H1 (cell line): ENCODE results near the gene LRRC4C. TPM values are rescaled to one million over a fixed set of nuclear protein-coding genes. Genes with fewer than 3 reads are reported as not detected.

Experiments
- CHD7 ChIP-seq: fragments of 300-600 bp; sonication (generic); IDR thresholded peaks from 2 replicates; pipeline ENCODE4 v1.7.1; 2012; ENCODE audit warnings: low read length, moderate library complexity, mild to moderate bottlenecking, inconsistent platforms; ENCODE audit not compliant: insufficient replicate concordance
- NRF1 ChIP-seq: IDR thresholded peaks from 2 replicates; pipeline ENCODE4 v1.6.1; 2011; ENCODE audit warnings: mild to moderate bottlenecking, low read depth, low read length, improper control_type of control experiment
- polyA plus RNA-seq, 7 experiments: library from polyadenylated mRNA; depleted of rRNA in 3 of 7; stranded (reverse) in 5 of 7; unstranded in 2 of 7; fragments of >200 nt in 5 of 7; fragments of 200-250 nt in 2 of 7; gene quantifications; 1 replicate in 5 of 7; 2 replicates in 1 of 7; 4 replicates in 1 of 7; pipeline versions ENCODE4 v1.2.1 to v1.2.3, GENCODE V29; 2011 to 2013; ENCODE audit warnings: missing spikeins in 2 of 7, mixed read lengths in 2 of 7
- total RNA-seq: library from RNA; stranded (reverse); fragmentation: NEBNext Ultra II Directional; extraction: Animal tissue kit (Norgen Biotek cat#: 25700); gene quantifications from 2 replicates; pipeline ENCODE4 v1.2.1, GENCODE V29; 2021

The LRRC4C gene
- total and polyA plus RNA-seq, 2 of the 8 experiments (the other 6 are each of a cell fraction or from before 2014, with no cell fraction given) = 0.23 to 2.2 TPM

GRCh38 chr11:41379084-41379483 is 80.4 kb downstream of the LRRC4C start (continued):
- TF ChIP-seq CHD7 = no peak
- TF ChIP-seq NRF1 = no peak
